B cell (primary cell): ENCODE results near the gene KLHL22. TPM values are rescaled to one million over a fixed set of nuclear protein-coding genes. Genes with fewer than 3 reads are reported as not detected.

Experiments
- ATAC-seq: fragments of 200-7000 bp; cut with Tn5 transposase; one replicate; pipeline ENCODE4 v1.10.0; 2021; ENCODE audit warnings: low read depth, mild to moderate bottlenecking, moderate number of reproducible peaks, moderate library complexity
- CTCF ChIA-PET: fragments of 350-600 bp; sonication (Branson Sonifier 250); formaldehyde crosslinking; loops from one replicate; lab custom pipeline; 2021; ENCODE audit warnings: antibody characterized with exemption, inconsistent platforms; lab: Charles Lee
- POLR2A ChIA-PET: fragments of 350-600 bp; sonication (Branson Sonifier 250); formaldehyde crosslinking; loops from one replicate; lab custom pipeline; 2021; ENCODE audit warnings: antibody characterized with exemption; lab: Charles Lee
- DNase-seq: peaks from one replicate; pipeline ENCODE4 v3.0.0; 2013
- H2AFZ ChIP-seq: 2 replicates; pipeline ENCODE4 v1.6.1; 2012; ENCODE audit warnings: mild to moderate bottlenecking, low read depth, low read length; ENCODE audit not compliant: insufficient read depth, poor library complexity, severe bottlenecking
- H3K27ac ChIP-seq, 2 donors: 1 replicate in 1 of 2; 2 replicates in 1 of 2; pipeline ENCODE4 v1.5.1; 2012 to 2013; ENCODE audit warnings: low read length in 2 of 2, mild to moderate bottlenecking in 2 of 2, moderate library complexity in 1 of 2
- H3K27me3 ChIP-seq, 4 experiments: fragments of 200-600 bp in 1 of 4; sonication (generic) in 1 of 4; replicated peaks in 1 of 4; 1 replicate in 2 of 4; 2 replicates in 2 of 4; pipeline versions ENCODE4 v1.6.1 to v1.7.0; 2013 to 2016; ENCODE audit warnings: low read length in 3 of 4, mild to moderate bottlenecking in 2 of 4, mixed read lengths in 1 of 4, moderate library complexity in 1 of 4; ENCODE audit not compliant: insufficient read depth in 4 of 4, control insufficient read depth in 3 of 4; ENCODE audit errors: control extremely low read depth in 1 of 4
- H3K36me3 ChIP-seq, 2 experiments: replicated peaks in 1 of 2; 1 replicate in 1 of 2; 2 replicates in 1 of 2; pipeline versions ENCODE4 v1.6.1 to v1.7.1; 2013; ENCODE audit warnings: low read length in 1 of 2; ENCODE audit not compliant: insufficient read depth in 2 of 2, control insufficient read depth in 1 of 2; ENCODE audit errors: control extremely low read depth in 1 of 2, extremely low read depth in 1 of 2
- H3K4me1 ChIP-seq, 2 donors: fragments of 200-600 bp in 1 of 2; sonication (generic) in 1 of 2; 1 replicate in 1 of 2; 2 replicates in 1 of 2; pipeline versions ENCODE4 v1.5.1 to v1.6.1; 2013 to 2017; ENCODE audit warnings: low read length in 2 of 2; ENCODE audit not compliant: control insufficient read depth in 2 of 2, insufficient read depth in 2 of 2
- H3K4me2 ChIP-seq: replicated peaks from 2 replicates; pipeline ENCODE3; 2012; ENCODE audit warnings: mild to moderate bottlenecking, low read depth, low read length; ENCODE audit not compliant: poor library complexity, severe bottlenecking
- H3K4me3 ChIP-seq, 5 experiments: fragments of 200-600 bp in 1 of 5; sonication (generic) in 1 of 5; 1 replicate in 3 of 5; 2 replicates in 2 of 5; pipeline versions ENCODE4 v1.5.1 to v1.7.0; 2011 to 2016; ENCODE audit warnings: low read length in 4 of 5, mild to moderate bottlenecking in 4 of 5, low read depth in 2 of 5, control low read depth in 1 of 5, moderate library complexity in 1 of 5; ENCODE audit not compliant: insufficient read depth in 1 of 5; ENCODE audit errors: control extremely low read depth in 1 of 5, extremely low read depth in 1 of 5
- H3K79me2 ChIP-seq: fragments of 200-600 bp; sonication (generic); one replicate; pipeline ENCODE4 v1.6.0; 2016; ENCODE audit warnings: low read length; ENCODE audit not compliant: control insufficient read depth, insufficient read depth
- H3K9ac ChIP-seq: fragments of 200-600 bp; sonication (generic); 2 replicates; pipeline ENCODE4 v1.6.1; 2017; ENCODE audit warnings: mild to moderate bottlenecking, low read length, moderate library complexity
- H3K9me3 ChIP-seq, 3 donors: one replicate each; pipeline versions ENCODE4 v1.6.1 to v1.7.1; 2013; ENCODE audit warnings: low read length in 2 of 3; ENCODE audit not compliant: control insufficient read depth in 2 of 3, insufficient read depth in 1 of 3; ENCODE audit errors: control extremely low read depth in 1 of 3
- H4K20me1 ChIP-seq: 2 replicates; pipeline ENCODE4 v1.6.0; 2012; ENCODE audit warnings: mild to moderate bottlenecking, low read length; ENCODE audit not compliant: insufficient read depth, control insufficient read depth, poor library complexity, severe bottlenecking
- H3K27ac Mint-ChIP-seq: one replicate; pipeline ENCODE4 v1.8.0; 2021; ENCODE audit warnings: mixed read lengths
- H3K27me3 Mint-ChIP-seq: one replicate; pipeline ENCODE4 v1.8.0; 2021; ENCODE audit warnings: mixed read lengths
- H3K4me1 Mint-ChIP-seq: one replicate; pipeline ENCODE4 v1.8.0; 2021; ENCODE audit warnings: mixed read lengths
- H3K4me3 Mint-ChIP-seq: one replicate; pipeline ENCODE4 v1.8.0; 2021; ENCODE audit warnings: mixed read lengths
- H3K9me3 Mint-ChIP-seq: one replicate; pipeline ENCODE4 v1.8.0; 2022; ENCODE audit warnings: mixed read lengths; ENCODE audit not compliant: insufficient read depth
- EZH2 ChIP-seq: IDR thresholded peaks from 2 replicates; pipeline ENCODE4 v1.6.1; 2012; ENCODE audit warnings: borderline replicate concordance, low read depth, mild to moderate bottlenecking, moderate library complexity, low read length; ENCODE audit not compliant: insufficient read depth, poor library complexity, severe bottlenecking
- WGBS: methylation state at CpG from one replicate; pipeline ENCODE4 v1.1.5; 2013; ENCODE audit warnings: missing lambda C conversion rate; ENCODE audit not compliant: insufficient coverage; 5-methylcytosine and 5-hydroxymethylcytosine counted together
- intact Hi-C: fragments of 100-400 bp; cut with micrococcal nuclease; formaldehyde crosslinking; loops from one replicate; pipeline ENCODE4 v1.10.0; 2022
- polyA plus RNA-seq: library from polyadenylated mRNA; depleted of rRNA; stranded (reverse); fragments of >200 nt; gene quantifications from 2 replicates; pipeline ENCODE4 v1.2.3, GENCODE V29; 2012
- total RNA-seq, 2 donors: library from RNA; stranded (reverse); fragments of 120-200 nt in 1 of 2; gene quantifications; 1 replicate in 1 of 2; 2 replicates in 1 of 2; pipeline versions ENCODE4 v1.2.3 to v1.2.4, GENCODE V29; 2013 to 2022
- TF ChIP-seq, protein P1 (sequence below): fragments of 200-600 bp; IDR thresholded peaks from one replicate; pipeline ENCODE4 v1.8.0; 2022; ENCODE audit warnings: antibody characterized with exemption, mild to moderate bottlenecking

The KLHL22 gene
- total and polyA plus RNA-seq, 2 donors (not counting 1 experiment from before 2014, with no cell fraction given) = 37.0 to 45.6 TPM

DNA sequence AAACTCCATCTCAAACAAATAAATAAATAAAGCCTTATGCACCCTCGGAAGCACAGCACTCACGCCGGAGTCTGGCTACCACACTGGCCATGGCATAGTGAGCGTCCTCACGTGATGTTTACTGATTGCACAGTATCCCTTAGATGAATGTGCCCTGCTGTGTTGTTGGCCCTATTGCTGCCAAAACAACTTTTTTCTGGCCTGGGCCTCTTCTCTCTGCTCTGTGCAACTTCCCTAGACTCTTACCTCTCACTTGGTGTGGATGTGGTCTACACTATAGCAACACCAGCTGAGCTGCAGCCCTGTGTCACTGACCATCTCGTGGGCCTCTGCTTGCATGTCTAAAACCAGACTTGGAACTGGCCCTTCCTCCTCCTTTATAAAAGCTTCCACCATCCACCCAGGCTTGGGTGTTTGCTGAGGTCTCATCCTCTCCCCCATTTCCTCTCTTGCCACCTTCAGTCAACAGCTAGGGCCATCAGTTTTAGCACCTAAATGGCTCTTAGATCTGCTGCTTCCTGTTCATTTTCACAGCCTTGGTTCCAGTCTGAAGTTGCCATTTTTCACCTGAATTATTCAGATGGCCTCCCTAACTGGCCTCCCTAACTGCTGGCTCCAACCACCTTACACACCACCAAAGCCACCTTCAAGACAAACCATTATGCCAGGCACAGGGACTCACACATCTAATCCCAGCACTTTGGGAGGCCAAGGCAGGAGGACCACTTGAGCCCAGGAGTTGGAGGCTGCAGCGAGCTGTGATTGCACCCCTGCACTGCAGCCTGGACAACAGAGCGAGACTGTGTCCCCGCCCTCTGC, 92.4 kb downstream of the KLHL22 start:
- no peaks in the 10 kb centered on the region for H3K9me3 Mint-ChIP-seq
- H3K27me3 Mint-ChIP-seq = no peaks in the 10 kb centered on the region
- H3K4me1 ChIP-seq = peaks cover 0 to 6% of the 10 kb centered on the region in 2 donors
- ChIA-PET CTCF (interaction anchor here (0.6 to 0.9 kb wide), 2 partner anchors 15 to 19 kb away, joined by 3 read pairs; no protein-coding TSS in a partner anchor), POLR2A (no interaction called here)
- H3K27ac Mint-ChIP-seq = no peak overlapping the region
- no peak overlapping the region for H2AFZ ChIP-seq
- 98% methylated on average over 9 of the region's 9 CpGs for WGBS
- H3K4me2 ChIP-seq = no peak overlapping the region
- no peak overlapping the region for H3K9ac ChIP-seq
- H3K4me1 Mint-ChIP-seq = no peaks in the 10 kb centered on the region
- peaks cover 17% of the 10 kb centered on the region for H3K79me2 ChIP-seq
- no peaks in the 10 kb centered on the region for H4K20me1 ChIP-seq
- H3K4me3 ChIP-seq = no peak overlapping the region
- ATAC-seq (no peak), DNase-seq (no peak)
- no peak overlapping the region for H3K27ac ChIP-seq
- intact Hi-C loops = no loop called here
- H3K9me3 ChIP-seq = no peaks in the 10 kb centered on the region
- H3K27me3 ChIP-seq = no peaks in the 10 kb centered on the region
- TF ChIP-seq, protein P1, sequence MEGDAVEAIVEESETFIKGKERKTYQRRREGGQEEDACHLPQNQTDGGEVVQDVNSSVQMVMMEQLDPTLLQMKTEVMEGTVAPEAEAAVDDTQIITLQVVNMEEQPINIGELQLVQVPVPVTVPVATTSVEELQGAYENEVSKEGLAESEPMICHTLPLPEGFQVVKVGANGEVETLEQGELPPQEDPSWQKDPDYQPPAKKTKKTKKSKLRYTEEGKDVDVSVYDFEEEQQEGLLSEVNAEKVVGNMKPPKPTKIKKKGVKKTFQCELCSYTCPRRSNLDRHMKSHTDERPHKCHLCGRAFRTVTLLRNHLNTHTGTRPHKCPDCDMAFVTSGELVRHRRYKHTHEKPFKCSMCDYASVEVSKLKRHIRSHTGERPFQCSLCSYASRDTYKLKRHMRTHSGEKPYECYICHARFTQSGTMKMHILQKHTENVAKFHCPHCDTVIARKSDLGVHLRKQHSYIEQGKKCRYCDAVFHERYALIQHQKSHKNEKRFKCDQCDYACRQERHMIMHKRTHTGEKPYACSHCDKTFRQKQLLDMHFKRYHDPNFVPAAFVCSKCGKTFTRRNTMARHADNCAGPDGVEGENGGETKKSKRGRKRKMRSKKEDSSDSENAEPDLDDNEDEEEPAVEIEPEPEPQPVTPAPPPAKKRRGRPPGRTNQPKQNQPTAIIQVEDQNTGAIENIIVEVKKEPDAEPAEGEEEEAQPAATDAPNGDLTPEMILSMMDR = no peak
- no peak for TF ChIP-seq EZH2
- no peak overlapping the region for H3K4me3 Mint-ChIP-seq
- peaks cover 0 to 28% of the 10 kb centered on the region in 2 experiments for H3K36me3 ChIP-seq

DNA sequence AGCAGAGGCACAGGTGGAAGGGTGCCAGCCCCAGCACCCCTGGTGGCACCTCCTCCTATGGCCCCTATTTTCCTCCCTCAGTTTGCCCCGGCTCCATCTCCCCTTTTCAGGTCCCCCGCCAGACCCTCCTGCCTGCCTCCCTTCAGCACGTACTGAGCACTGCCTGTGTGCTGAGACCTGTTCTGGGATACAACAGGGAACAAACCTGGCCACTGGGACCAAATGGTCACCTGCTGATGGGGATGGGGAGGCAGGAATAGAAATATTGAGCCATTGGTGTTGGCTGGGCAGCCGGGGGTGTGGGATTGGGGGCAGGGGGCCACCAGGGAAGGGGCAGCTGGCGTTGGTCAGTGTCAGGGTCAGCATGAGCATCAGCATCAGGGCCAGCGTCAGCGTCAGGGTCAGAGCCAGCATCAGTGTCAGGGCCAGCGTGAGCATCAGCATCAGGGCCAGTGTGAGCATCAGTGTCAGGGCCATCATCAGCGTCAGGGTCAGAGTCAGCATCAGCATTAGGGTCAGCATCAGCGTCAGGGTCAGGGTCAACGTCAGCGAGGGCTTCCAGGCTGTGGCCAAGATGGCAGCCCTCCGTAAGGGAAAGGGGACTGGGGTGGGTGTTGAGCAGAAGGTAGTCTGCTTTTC, 94.1 kb downstream of the KLHL22 start:
- Mint-ChIP-seq H3K27me3 (no peaks in the 10 kb centered on the region), H3K4me3 (no peak overlapping the region), H3K9me3 (no peaks in the 10 kb centered on the region), H3K4me1 (peaks cover 5% of the 10 kb centered on the region), H3K27ac (no peak overlapping the region)
- Histone ChIP-seq H3K27ac (no peak overlapping the region), H3K36me3 (peaks cover 0 to 20% of the 10 kb centered on the region in 2 experiments), H3K27me3 (no peaks in the 10 kb centered on the region), H2AFZ (no peak overlapping the region), H3K9ac (no peak overlapping the region), H3K4me1 (peaks cover 0 to 6% of the 10 kb centered on the region in 2 donors), H3K9me3 (no peaks in the 10 kb centered on the region), H3K4me2 (no peak overlapping the region), H4K20me1 (no peaks in the 10 kb centered on the region), H3K79me2 (peaks cover 18% of the 10 kb centered on the region), H3K4me3 (no peak overlapping the region)
- POLR2A ChIA-PET = no interaction called here
- ATAC-seq (no peak), DNase-seq (no peak)
- intact Hi-C loops = no loop called here
- 99% methylated on average over 12 of the region's 13 CpGs for WGBS
- CTCF ChIA-PET = interaction anchor here (1.6 kb wide), 1 partner anchor 18 kb away, joined by 3 read pairs; no protein-coding TSS in a partner anchor
- no peak for TF ChIP-seq EZH2
- TF ChIP-seq, protein P1 = no peak
